HG03064 (cell line): ENCODE data around the gene C22orf39.

Experiments used
- ATAC-seq: cut with Tn5 transposase; IDR thresholded peaks from one replicate; pipeline ENCODE4 v1.9.1; 2021; ENCODE audit warnings: low read depth; ENCODE audit not compliant: unreplicated experiment

The C22orf39 gene

DNA sequence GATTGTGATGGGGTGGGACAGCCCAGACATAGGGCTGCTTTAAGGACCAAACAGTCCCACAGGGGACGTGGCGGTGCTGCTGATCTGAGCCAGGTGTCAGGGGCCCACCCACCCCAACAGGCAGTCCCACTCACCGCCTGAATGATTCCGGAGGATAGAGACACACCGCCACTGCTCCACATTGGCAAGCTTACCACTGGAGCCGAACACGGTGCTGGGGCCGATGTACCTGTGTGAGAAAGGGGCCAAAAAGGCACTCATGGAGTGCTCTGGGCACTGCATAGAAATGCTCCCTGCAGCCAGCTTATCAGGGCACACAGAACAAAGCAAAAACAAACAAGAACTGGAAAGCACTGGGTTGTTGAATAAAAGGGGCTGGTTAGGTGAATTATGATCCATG is 41.9 kb downstream of the C22orf39 start:
- ATAC-seq, result no peak

DNA sequence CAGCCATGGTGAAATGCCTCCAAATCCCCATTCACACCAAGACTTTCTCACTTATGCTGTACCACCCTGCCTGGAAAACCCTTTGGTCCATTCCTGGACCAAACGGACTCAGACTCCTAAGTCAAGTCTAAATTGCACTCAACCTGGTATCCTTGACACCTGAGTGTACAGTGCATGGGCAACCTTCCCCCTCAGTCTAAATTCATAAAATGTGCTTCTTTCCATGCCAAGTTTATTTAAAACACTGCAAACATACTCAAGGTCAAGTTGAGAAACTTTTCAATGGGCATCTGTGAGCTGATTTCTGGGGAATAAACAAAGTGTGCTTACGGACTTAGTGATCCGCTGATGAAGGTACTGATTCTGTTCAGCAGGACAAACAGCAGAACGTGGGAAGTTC is 42.4 kb downstream of the C22orf39 start:
- ATAC-seq, result no peak

DNA sequence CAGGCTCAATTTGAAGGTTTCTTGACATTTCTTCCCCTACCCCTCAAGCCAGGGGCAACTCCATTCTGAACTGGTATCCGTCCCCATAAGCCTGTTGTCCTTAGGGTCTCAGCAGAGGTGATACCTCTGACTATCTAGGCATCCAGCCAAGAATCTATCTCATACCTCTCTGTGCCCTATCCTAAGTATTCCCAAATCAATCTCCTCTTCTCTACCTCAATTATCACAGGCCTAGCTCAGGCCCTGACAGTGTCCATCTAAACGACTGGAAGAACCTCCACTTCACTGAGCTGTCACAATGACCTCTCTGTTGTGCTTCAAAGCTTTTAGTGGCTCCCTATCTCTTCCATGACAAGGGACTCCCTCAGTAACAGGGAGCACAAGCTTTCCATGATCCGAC is 42.8 kb downstream of the C22orf39 start:
- no peak for ATAC-seq

DNA sequence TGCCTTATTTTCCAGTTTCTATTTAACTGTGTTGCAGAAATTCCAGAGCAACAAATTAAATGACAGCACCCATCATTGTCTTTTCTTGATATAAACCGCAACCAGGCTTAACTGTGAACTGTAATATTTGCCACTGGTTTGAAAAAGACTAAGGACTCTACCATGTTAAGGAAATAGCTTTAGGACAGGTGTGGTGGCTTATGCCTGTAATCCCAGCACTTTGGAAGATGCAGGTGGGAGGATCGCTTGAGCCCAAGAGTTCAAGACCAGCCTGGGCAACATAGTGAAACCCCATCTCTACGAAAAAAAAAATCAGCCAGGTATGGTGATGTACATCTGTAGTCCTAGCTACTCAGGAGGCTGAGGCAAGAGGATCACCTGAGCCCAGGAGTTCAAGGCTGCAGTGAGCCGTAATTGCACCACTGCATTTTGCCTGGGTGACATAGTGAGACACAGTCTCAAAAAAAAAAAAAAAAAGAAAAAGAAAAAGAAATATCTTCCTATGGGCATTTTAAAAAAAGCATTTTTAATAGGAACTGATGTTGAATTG is 44.8 kb downstream of the C22orf39 start:
- ATAC-seq, result no peak

DNA sequence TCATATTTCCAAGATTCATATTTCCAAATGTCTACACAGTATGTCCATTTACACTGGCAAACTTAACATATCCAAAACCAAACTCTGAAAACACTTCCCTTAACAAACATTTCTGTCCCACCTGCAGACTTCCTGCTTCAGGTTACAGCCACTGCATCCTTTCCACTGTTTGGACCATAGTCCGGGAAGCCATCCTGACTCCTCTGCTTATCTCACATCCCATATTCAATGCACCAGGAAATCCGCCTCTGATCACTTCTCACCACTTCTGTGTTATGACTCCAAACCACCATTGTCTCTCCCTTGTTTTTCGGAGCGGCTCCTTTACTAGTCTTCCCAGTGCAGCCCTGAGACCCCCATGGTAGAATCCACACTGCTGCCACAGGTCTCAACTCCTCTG is 46.0 kb downstream of the C22orf39 start:
- no peak for ATAC-seq

DNA sequence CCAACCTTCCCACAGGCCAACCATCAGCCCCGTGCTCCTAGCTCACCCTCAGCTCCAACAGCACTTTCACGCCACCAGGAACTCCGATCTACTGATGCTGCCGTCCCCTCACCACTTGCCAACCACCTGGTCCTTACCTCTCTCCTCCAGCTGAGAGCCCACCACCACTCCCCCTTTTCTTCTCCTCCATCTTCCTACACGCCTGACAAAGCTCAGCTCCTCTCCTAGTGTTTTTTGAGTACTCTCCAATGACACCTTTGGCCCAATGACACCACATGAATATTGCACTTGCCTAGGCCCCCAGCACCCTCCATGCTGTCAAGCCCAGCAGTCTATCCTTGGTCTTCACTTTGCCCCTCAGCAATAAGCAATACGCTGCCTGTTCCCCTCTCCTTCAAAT is 46.6 kb downstream of the C22orf39 start:
- no peak for ATAC-seq

DNA sequence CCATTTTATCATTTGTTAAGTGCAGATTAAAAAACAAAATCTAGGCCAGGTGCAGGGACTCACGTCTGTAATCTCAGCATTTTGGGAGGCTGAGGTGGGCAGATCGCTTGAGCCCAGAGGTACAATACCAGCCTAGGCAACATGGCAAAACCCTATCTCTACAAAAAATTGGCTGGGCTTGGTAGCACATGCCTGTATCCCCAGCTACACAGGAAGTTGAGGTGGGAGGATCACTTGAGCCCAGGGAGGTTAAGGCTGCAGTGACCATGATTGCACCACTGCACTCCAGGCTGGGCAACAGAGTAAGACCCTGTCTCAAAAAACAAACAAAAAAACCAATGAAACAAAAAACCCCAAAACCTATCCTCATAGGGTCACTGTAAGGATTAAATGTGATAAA is 48.9 kb downstream of the C22orf39 start:
- no peak for ATAC-seq

DNA sequence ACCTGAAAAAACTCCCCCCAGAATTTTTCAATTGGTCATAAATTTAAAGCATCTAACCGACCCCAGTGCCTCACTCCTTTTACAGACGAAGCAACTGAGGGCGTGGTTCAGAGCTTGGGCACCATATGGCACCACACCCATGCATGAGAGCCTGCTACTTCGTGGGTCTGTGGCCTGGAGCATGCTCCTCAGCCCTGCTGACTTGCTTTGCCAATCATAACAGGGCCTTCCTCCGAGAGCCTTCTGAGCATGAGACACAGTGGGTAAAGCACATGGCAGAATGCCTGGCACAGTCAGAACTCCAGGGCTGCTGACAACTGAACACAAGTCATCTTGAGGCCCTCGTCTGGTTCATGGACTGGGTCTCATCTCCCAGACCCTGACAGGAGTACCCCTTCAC is 49.3 kb downstream of the C22orf39 start:
- no peak for ATAC-seq

DNA sequence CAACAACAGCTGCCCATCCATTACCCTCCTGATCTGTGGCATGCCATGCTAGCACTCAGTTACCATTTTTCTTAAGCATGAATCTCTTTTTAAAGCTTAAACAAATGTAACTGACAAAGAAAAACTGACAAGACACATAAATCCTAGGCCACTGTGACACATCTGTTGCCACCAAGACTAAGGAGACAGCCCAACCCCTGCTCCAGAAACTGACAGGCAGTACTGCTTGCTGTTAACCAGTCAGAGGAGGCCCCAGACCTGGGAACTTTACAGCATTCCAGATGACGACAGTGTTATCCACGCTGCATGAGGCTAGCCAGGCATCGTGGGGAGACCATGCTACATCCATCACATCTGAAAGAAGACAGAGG is 49.8 kb downstream of the C22orf39 start:
- no peak for ATAC-seq

DNA sequence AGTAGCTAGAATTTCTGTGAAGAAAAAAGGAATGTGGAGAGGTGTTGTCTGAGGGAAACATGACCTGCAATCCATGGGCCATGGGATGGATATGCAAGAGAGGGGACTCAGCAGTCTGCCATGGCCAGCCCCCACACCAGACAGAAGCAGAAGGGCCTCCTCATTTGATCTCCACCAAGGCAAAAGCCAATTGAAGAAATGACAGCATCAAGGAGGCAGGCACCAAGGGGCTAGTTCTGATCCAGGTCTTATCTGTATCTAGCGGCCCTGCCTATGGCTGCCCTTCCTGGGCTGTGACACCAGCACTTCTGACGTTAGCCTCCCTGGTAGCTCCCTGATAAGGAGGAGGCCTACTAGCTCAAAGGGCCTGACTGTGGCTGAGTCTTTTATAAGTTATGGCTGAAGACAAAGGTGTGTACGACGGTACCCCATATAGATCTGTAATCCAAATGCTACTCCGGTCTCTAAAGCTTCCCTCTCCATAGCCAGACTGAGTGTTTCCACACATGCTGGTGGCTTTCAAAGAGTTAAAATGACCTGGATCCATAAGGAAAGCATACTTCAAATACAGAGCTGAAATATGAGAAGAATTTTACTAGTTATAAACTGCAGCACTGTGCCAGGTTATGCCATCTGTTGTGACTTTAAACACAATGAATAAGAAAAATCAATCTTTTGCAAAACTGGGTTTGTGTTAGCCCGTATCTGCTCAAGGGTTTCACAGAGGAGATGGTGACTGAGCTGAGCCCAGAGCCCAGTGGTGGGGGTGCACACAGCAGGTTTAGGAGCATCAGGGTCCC is 50.4 kb downstream of the C22orf39 start:
- ATAC-seq, result no peak

DNA sequence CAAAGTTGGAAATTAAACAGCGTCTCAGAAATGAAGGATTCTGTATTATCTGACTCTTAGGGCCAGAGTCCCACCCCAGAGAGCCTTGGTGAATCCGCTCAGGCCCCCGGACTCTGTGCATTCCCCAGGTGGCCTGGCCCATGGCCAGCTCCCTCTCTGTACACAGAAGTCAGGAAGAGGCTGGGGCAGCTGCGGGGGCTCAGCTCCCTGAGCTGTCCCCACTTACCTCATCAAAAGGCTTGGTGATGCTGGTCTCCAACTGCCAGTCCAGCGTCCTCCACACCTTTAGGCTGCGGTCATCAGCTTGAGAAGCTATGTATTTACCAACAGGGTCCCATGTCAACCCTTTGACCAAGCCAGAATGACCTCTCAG is 51.0 kb downstream of the C22orf39 start:
- ATAC-seq, result no peak

DNA sequence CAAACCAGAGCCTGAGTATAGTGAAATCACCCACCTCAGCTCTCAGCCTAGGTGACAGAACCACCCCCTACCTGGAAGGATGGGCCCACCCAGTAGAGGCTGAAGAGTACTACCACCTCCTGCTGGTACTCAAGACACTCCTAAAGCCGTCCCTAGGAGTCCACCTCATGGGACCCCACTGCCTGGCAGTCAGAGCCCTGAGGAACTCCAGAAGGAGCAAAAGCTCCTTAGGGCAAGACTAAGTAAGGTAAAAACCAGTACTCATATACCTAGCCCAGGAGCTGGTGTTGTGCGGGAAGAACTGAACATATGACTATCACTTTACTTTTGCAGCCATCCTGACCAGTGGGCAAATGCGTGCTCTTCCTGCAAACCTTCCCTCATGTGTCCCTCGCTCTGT is 52.2 kb downstream of the C22orf39 start:
- no peak for ATAC-seq

DNA sequence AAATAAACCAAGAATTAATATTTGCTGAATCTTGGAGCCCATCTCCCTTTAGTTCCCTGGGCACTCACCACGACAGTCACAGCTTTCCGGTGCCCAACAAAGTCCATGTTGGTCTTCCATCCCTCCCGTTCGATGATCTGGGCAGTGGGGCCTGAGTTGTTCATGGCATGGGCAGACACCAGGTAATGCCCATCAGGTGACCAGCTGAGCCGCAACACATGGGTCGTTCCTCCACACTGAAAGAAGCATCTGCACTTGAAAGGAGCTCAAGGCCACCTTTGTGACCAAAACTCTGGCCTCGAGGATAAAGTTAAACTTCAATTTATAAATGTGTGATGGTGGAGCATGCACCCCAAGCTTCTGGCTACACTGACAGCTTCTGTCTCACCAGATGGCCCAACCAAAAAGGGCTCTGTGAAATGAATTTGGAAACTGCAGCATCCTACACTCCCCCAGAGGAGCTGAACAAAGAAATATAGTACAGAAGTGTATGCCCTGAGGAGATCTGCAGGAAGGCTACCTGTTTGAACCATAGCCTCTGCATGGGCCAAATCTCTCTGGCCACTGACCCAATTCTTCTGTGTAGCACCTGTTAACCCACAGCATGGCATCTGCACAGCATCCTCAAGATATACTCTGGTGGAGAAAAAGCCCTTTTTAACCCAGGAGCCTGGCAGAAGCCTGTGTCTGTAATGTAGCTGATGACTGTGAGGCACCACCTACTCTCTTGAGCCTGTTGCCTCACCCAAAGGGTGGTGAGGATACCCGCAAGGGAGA is 53.0 kb downstream of the C22orf39 start:
- no peak for ATAC-seq

DNA sequence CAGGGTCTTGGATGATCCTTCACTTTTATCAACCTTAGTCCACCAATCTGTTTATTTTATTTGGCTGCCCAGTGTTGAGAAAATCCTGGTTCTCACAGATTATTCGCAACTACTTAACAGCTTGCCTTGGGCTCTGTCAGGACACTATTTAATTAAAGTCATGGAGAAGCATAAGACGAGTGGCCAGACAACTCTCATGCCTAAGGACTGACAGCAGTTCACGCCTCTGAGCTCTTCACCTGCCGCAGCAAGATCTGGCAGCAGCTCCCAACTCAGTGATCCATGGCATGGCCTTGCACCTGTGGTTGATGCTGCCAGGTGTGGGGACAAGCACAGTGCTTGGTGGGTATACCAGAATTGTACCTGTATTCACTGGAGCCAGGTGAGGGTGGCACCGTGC is 53.8 kb downstream of the C22orf39 start:
- ATAC-seq, result no peak
